ENCODE results near the gene CNGB1.
"Not testable (repeated sequence)": the region's sequence is repeated elsewhere in the genome, so short reads cannot be mapped to it uniquely, and the experiment has no call there.

The CNGB1 gene

DNA sequence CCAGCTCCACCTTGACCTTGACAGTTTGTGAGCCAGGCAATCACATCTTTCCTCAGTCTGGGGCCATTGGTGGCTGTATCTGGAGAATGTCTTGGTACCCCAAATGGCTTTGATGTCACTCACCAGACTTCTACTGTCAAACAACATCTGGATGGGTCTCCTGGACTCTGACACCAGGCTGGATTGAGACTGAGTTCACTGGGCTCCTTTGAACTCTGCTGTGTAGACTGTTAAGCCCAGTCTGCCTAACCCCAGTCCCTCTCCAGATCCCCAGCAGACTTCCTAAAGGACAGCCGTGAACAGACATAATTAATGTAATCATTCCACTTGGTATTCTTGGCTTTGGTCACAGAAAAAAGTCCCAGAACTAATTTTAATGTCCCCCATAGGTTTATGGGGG lies 84.5 kb downstream of the CNGB1 start:
- no peak for DNase-seq (ENCODE audit: low read depth)

DNA sequence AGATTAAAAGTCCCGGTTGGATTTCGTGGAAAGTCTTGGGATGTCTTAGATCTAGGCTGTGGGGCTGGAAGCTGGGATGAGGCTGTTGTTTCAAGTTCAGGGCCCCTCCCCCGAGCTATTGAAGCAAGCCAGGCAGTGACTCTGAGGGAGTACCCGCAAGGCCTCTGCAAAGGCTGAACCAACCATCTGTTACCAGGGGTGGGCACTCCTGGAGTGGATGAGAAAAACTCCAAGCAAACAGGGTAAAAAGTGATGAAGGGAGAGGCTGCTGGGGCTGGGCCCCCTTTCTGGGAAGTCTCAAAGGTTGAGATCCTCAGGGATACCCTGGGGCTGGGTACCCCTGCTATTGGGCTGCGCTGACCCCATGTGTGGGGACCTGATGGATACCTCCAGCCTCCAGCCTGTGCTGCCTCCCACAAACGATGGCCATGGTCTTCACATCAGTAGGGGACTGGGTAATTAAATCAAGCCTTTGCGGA lies 86.2 kb downstream of the CNGB1 start:
- no peak for DNase-seq (ENCODE audit: low read depth)

DNA sequence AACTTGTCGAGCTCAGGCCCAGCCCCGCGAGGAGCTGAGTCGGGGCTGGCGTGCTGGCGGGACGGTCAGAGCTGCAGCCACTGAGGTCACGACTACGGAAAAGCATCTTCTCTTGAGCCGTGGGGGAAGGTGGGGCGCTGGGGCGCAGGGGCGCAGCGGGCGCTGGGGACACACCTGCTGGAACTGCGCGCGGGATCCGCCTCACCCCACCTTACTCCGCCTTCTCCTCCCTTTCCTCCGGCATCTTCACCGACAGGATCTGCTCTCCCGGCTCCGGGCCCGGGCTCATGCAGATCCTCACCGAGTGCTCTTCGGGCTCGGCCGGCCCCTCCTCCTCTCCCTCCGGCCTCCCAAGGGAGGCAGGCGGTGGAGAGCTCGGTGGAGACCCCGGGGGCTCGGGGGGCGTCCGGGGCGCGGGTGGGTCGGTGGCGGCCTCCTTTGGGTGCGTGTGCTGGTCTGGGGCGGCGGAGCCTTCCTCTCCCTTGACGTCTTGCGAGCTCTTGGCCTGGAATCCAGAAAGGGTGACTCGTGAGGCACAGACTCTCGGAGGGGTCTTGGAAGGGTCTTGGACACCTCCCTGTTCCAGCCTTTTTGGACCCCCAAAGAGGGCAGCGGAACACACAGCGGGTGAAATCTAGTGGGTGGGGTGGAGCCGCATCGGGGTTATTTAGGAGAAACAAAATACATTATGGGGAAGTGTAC lies 86.8 kb downstream of the CNGB1 start:
- DNase-seq (ENCODE audit: low read depth) = no peak

DNA sequence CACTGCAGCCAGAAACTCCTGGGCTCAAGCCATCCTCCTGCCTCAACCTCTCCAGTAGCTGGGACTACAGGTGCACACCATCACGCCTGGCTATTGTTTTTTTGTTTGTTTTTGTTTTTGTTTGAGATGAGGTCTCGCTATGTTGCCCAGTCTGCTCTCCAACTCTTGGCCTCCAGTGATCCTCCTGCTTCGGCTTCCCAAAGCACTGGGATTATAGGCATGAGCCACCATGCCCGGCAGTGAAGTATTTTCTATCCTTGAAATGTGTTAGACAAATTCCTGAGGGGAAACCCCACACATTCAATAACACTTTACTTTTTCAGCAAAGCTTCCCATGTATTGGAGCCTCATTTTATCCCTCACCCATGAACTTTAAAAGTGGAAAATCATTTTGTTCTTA lies 87.4 kb downstream of the CNGB1 start:
- DNase-seq (ENCODE audit: low read depth) = no peak

DNA sequence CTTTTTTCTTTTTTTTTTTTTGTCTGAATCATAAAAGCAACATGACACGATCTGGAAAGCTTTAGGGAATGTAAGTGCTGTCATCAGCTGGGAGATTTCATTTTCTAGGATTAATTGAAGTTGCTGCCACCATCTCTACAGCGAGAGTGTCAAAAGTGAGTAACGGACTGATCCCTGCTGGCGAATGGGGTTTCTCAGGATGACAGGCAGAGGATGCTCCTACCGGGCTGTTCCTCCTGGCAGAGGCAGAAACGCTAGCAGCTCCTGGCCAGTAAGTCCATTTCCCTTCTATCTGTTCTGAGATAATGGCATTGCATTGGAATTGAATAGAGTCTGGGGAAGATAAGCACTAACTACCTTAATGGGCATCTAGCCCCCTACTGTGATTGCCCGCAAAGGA lies 88.1 kb downstream of the CNGB1 start:
- DNase-seq (ENCODE audit: low read depth) = no peak

DNA sequence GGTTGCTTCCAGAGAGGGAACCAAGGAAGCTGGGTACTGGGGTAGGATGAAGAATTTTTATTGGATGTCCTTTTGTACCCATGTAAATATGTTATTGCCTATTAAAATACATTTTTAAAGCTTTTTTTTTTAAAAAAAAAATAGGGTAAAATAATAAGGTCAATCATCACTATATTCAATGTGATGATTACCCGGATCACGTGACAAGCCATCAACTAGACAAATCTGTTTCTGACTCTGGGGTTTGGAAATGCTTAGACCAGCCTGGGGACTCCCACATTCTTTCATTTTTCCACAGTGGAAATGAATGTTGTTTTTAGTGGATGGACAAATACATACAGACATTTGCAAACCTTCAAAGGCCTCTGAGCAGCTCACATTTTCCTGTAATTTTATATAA lies 88.7 kb downstream of the CNGB1 start:
- DNase-seq (ENCODE audit: low read depth) = no peak

DNA sequence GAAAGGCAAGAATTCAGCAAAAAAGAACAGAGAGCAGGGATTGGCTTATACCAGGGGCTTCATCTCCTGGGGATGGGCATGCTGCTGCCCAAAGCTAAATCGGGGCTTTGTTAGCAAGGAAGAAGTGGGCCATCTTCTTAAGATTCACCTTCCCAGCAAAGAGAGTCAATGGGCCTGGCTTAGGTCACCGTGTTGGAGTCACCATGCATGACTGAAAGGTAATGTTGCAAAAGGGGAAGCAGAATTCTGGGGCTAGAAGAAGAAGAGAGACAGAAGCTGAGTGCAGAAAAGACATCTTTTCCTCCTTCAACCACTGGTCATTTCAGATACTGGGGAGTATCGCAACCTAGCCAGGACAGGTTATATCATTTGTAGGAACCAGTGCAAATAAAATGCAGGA lies 92.3 kb downstream of the CNGB1 start:
- DNase-seq (ENCODE audit: low read depth) = no peak

DNA sequence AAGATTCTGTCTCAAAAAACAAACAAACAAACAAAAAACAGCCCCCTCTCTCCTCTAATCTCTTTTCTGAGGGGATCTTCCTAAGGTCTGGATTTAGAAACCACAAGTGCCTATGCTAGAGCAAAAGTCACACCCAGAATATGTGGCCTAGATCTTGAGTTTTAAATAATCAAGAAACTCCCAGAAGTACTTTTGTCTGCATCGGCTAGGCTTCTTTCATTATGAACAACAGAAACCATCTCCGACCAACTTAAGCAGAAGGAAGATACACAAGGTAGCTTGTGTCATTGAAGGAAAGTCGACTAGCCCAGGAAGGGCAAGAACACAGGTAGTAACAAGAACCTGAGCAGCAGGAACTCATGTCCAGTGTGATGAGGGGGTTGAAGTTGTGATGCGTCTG lies 94.7 kb downstream of the CNGB1 start:
- DNase-seq (ENCODE audit: low read depth) = no peak

DNA sequence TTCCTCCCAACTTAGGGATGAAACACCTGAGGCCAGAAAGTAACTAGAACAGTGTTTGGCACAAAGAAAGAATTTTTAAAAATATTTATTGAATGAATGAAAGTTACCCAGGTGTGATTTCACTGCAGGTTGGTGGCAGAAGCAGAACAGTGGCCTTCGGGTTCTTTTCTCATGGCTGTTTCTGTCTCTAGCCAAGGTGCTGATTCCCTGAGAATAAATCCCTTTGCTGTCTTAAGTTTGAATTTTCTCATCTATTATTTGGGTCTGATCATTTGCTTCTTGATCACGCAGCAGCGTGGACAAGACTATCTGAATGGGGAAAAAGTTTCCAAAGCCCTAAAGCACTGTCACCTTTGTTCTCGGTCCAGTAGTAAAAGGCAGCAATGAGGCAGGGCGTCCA lies 95.6 kb downstream of the CNGB1 start:
- no peak for DNase-seq (ENCODE audit: low read depth)

DNA sequence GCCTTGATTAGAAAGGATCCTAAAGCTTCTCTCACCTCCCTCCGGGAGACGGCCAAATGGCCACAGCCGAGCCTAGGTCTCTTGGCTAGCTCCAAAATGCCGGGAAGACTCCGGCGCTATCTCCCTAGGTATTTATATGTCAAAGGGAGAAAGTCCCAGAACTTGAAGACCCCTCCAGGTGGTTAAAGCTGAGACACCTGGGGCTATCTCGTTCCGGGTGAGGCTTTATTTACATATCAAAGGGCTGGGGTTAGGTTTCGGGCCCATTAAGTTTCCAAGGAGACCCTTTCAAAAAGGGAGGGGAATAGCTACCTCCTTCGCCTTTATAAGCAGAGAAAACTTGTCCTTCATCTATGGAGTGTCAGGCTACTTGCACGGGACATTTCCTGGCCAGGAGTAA lies 97.7 kb downstream of the CNGB1 start:
- no peak for DNase-seq (ENCODE audit: low read depth)

DNA sequence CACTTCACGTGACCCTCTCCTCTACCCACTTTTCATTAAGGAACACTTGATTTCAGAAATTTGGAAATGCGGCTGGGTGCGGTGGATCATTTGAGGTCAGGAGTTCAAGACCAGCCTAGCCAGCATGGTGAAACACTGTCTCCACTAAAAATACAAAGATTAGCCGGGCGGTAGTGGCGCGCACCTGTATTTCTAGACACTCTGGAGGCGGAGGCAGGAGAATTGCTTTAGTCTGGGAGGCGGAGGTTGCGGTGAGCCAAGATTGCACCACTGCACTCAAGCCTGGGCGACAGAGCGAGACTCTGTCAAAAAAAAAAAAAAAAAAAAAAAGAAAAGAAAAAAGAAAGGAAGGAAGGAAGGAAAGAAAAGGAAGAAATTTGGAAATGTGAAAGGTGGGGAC lies 98.2 kb downstream of the CNGB1 start:
- not testable (repeated sequence) for DNase-seq (ENCODE audit: low read depth)

DNA sequence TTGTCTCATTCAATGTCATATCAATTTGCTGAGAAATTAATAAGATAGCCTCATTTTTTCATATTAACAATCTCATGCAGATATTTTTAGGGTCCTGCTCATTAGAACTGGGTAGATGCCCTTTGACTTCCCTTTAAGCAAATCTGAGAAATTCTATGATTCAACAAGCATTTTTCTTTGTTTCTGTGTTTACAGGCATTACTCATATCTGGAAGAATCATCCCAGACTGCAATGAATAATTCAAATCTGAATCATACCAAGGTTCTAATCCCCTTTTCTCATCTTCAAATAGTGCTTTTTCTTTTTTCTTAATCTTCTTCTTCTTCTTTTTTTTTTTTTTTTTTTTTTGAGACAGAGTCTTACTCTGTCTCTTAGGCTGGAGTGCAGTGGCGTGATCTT lies 99.5 kb downstream of the CNGB1 start:
- DNase-seq (ENCODE audit: low read depth) = peak; percentile 36

DNA sequence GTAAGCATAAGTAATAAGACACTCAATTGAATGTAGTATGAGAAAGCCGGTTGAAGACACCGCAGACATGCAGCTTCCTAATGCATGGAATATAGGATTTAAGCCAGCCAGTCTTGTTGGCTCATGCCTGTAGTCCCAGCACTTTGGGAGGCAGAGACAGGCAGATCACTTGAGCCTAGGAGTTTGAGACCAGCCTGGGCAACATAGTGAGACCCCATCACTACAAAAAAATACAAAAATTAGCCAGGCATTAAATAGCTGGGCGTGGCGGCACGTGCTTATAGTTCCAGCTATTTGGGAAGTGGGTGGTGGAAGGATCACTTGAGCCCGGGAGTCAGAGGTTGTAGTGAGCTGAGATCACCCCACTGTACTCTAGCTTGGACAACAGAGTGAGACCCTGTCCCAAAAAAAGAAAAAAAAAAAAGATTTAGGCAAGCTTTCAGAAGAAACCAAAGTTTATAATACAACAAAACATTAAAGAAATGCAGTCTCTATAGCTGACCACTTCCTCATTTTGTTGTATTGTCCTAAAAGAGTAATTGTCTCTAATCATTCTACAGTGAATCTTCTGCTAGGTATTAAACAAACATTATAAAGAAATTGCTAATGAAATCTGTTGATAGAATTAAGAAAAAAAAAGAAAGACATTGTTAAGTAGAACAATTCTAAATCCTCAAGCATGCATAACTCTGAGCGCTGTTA lies 100.0 kb downstream of the CNGB1 start:
- DNase-seq (ENCODE audit: low read depth) = no peak

DNA sequence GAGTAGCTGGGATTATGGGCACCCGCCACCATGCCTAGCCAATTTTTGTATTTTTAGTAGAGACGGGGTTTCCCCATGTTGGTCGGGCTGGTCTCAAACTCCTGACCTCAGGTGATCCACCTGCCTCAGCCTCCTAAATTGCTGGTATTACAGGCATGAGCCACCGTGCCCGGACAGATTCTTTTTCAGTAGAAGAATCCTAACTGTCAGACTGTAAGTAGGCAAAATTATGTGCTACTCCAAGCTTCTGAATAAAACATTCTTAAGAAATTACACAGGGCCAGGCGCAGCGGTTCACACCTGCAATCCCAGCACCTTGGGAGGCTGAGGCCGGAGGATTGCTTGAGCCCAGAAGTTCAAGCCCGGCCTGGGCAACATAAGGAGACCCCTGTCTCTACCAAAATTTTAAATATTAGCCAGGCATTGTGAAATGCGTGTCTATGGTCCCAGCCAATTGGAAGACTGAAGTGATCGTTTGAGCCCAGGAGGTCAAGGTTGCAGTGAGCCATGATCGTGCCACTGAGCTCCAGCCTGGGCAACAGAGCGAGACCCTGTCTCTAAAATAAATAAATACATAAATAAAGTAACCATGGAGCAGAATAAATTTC lies 101.9 kb downstream of the CNGB1 start:
- DNase-seq (ENCODE audit: low read depth) = no peak

DNA sequence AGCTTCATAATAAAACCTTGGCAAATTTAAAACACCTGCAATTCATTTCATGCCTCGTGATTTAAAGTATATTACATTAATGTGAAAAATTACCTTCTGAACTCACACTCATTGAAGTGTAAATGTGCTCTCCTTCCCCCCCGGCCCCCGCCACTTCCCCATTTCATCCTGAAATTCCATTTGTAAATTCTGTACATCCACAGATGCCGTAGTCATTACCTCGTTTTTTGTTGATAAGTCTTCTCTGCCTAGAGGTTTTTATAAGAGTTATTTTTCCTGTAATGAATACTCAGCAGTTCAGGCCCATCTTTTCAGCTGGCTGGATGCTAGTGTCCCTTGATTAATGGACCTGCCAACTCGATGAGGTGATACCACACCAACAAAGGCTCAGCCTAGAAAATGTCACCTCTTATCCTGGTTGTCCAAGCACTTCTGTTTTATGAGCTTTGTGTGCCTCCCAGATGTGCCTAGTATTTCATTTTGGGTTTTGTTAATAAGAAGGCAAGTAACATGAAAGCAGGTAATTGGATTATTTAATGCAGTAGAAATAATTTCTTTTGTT lies 103.8 kb downstream of the CNGB1 start:
- no peak for DNase-seq (ENCODE audit: low read depth)

DNA sequence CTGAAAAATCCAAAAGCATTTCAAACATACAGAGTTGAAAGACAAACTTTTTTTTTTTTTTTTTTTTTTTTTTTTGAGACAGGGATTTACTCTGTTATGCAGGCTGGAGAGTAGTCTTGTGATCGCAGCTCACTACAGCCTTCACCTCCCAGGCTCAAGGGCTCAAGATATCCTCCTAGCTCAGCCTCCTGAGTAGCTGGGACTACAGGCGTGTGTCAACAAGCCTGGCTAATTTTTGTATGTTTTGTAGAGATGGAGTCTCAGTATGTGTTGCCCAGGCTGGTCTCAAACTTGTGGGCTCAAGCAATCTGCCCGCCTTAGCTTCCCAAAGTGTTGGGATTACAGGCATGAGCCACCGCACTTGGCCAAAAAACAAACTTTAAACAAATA lies 104.4 kb downstream of the CNGB1 start:
- DNase-seq (ENCODE audit: low read depth) = no peak

DNA sequence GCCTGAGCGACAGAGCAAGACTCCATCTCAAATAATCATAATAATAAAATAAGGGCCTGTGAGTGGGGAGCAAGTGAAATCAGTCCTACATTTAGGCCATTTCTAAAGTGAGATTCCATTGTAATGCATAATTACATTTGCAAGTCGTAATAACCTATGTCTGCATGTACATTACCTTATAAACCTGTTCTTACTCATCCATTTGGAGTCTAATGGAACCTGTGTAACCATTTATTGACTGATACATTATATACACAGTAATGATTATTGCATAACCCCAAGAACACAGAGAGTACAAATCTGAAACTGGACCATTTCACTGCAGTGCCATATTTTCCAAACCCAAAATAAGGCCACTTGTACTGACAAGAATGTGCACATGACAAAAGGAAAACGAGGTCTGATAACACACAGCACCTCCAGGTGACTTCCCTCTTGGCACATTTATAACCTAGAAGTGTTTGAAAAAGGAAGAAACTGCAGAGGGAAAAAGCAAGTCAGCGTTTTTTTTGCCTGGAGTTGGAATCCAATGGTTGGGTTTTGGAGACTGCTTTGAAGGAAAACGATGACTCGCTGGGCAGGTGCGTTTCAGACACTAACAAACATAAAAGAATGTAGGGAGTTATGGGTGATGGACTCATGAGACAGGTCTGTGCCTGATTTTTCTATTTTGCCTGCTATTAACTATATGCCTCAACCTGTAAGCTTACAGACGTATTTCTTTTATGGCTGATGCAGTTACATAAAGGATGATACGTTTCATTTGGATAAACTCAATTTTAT lies 105.0 kb downstream of the CNGB1 start:
- no peak for DNase-seq (ENCODE audit: low read depth)

DNA sequence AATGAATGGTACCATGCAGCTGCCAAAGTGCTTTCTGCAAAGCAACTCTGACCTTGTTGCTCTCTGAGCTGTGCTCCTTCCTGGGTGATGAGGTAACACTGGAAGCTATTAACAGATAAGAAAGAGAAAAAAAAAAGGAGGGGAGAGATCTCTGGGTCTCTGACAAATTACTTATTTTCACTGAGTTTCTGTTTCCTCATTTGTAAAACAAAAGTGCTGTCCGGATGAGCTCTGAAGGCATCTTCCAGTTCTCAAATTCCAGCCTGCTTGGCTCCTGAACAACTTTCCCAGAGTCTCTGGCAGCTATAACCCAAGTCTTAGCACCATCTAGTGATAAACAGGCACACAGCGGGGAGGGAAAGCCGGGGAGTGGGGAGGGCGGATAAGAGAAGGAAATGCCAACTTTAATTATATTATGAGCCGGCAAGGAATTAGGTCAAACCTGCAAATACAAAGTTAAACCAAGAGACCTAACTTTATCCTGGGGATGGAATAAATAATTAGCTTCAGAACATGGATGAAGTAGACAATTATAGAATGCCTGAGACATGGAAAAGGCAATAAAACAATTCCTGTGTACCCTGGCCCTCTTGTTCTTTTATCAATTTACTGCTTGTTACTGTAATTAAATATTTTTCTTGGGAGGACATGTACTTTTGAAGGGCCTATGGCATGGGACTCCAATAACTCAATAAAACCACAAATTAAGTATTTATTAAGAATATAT lies 107.3 kb downstream of the CNGB1 start:
- DNase-seq (ENCODE audit: low read depth) = peak; percentile 73

DNA sequence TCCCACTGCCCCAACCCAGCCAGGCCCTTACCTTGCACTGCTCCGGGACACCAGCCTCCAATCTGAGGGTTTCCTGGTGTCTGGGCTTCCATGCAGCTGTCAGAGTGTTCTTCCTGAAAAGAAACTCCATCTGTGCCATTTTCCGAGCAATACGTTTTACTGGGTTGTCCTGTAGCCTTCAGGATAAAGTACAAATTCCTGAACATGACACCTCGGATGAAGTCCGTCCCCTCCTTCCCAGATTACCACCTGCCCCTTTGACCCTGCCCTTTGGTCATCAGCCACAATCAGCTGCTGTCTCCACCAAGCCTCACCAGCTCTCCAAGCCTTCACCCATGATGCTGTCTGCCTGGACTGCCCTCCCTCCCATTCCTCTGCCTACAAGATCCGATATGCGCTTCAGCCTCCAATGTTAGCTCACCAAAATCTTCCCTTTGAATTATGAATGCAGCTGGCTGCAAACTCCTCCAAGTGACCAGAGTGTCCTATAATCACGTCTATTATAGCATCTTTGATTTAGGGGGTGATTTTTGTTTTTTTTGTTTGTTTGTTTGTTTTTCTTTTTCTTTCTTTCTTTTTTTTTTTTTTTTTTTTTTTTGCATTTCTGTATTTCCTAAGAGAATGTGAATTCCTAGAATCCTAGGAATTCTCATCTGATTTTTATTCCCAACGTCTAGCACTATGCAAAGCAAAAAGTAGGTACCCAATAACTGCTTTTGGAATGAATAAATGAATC lies 108.1 kb downstream of the CNGB1 start:
- DNase-seq (ENCODE audit: low read depth) = no peak

DNA sequence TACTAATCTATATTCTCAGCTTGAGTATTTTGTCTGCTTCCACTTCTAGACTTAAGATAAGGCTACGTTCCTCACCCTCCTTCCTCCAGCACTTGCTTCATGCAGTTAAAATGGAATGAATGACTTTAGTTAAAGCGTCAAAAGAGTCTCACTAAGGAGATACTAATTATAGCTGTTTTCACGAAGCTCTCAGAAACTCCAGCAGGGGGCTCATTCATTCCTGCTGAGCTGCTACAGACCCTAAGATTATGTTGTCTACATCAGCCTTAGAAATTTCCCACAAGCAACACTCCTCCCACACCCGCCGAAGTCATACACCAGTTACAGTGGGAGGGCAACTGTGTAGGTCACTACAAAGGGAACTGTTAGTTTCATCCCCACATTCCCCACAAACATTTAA lies 111.6 kb downstream of the CNGB1 start:
- no peak for DNase-seq (ENCODE audit: low read depth)

DNA sequence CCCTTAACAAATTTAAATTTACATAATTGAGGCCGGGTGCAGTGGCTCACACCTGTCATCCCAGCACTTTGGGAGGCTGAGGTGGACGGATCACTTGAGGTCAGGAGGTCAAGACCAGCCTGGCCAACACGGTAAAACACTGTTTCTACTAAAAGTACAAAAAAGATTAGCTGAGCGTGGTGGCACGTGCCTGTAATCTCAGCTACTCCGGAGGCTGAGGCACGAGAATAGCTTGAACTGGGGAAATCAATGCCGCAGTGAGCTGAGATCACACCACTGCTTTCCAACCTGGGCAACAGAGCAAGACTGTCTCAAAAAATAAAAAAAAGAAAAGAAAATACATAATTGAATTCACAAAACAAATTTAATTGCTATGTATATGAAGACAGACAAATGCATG lies 112.3 kb downstream of the CNGB1 start:
- DNase-seq (ENCODE audit: low read depth) = no peak

All from GM04504 (cell line).